Calu3 (cell line): ENCODE results near the gene SGO2. TPM values are rescaled to one million over a fixed set of nuclear protein-coding genes. Genes with fewer than 3 reads are reported as not detected.

ENCODE experiments used
- BruUV-seq: library from RNA; stranded (reverse); fragments of 400-500 nt; replicated peaks from 2 replicates; lab custom pipeline; 2021; lab: Mats Ljungman, UMichigan
- CTCF ChIA-PET: fragments of 300-600 bp; sonication (Branson Sonifier 250); formaldehyde crosslinking; loops from one replicate; lab custom pipeline; 2022; ENCODE audit warnings: antibody characterized with exemption; lab: Charles Lee
- DNase-seq: peaks from one replicate; pipeline ENCODE4 v3.0.0; 2022
- H3K27ac Mint-ChIP-seq: one replicate; pipeline ENCODE4 v1.8.0; 2022; ENCODE audit warnings: mixed read lengths; ENCODE audit not compliant: unreplicated experiment
- H3K27me3 Mint-ChIP-seq: one replicate; pipeline ENCODE4 v1.8.0; 2022; ENCODE audit warnings: mixed read lengths; ENCODE audit not compliant: unreplicated experiment
- H3K36me3 Mint-ChIP-seq: one replicate; pipeline ENCODE4 v1.8.0; 2022; ENCODE audit warnings: mild to moderate bottlenecking, moderate library complexity, mixed read lengths; ENCODE audit not compliant: insufficient read depth, unreplicated experiment
- H3K4me1 Mint-ChIP-seq: one replicate; pipeline ENCODE4 v1.8.0; 2022; ENCODE audit warnings: mild to moderate bottlenecking, low read depth, mixed read lengths; ENCODE audit not compliant: unreplicated experiment
- H3K4me3 Mint-ChIP-seq: one replicate; pipeline ENCODE4 v1.8.0; 2022; ENCODE audit warnings: mild to moderate bottlenecking, low read depth, moderate library complexity, mixed read lengths; ENCODE audit not compliant: unreplicated experiment
- H3K9me3 Mint-ChIP-seq: one replicate; pipeline ENCODE4 v1.8.0; 2022; ENCODE audit warnings: low read depth, mixed read lengths; ENCODE audit not compliant: unreplicated experiment
- intact Hi-C: fragments of 100-400 bp; cut with micrococcal nuclease; formaldehyde crosslinking; loops from one replicate; pipeline ENCODE4 v1.10.0; 2022; ENCODE audit not compliant: unreplicated experiment
- total RNA-seq: library from RNA; stranded (reverse); gene quantifications from 2 replicates; pipeline ENCODE4 v1.2.3, GENCODE V29; 2022
- TF ChIP-seq, protein P1 (sequence below): fragments of 200-600 bp; IDR thresholded peaks from one replicate; pipeline ENCODE4 v1.8.0; 2022; ENCODE audit warnings: antibody characterized with exemption; ENCODE audit not compliant: unreplicated experiment

The SGO2 gene
- total RNA-seq, 1 experiment from 2014 or later: 22.9 TPM

DNA sequence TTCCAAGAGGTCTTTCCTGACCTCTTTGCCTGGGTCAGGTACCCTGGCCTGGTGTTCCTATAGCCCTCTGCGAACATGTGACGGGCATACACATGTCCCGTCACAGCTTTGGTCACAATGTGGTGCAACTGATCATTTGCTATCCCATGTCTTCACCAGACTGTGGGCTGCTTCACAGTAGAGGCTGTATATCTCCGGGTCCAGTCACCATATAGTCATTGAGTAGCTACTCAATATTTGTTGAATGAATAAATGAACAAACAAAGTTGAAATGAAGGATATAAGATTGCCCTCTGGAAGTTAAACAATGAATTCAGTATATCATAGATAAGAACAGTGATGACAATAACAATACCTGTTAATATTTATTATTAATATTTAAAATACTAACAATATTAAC lies 76.6 kb downstream of the SGO2 start:
- TF ChIP-seq, protein P1, sequence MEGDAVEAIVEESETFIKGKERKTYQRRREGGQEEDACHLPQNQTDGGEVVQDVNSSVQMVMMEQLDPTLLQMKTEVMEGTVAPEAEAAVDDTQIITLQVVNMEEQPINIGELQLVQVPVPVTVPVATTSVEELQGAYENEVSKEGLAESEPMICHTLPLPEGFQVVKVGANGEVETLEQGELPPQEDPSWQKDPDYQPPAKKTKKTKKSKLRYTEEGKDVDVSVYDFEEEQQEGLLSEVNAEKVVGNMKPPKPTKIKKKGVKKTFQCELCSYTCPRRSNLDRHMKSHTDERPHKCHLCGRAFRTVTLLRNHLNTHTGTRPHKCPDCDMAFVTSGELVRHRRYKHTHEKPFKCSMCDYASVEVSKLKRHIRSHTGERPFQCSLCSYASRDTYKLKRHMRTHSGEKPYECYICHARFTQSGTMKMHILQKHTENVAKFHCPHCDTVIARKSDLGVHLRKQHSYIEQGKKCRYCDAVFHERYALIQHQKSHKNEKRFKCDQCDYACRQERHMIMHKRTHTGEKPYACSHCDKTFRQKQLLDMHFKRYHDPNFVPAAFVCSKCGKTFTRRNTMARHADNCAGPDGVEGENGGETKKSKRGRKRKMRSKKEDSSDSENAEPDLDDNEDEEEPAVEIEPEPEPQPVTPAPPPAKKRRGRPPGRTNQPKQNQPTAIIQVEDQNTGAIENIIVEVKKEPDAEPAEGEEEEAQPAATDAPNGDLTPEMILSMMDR: no peak
- peaks cover 3% of the 10 kb centered on the region for H3K9me3 Mint-ChIP-seq
- H3K4me3 Mint-ChIP-seq: no peak overlapping the region
- peaks cover 25% of the 10 kb centered on the region for H3K4me1 Mint-ChIP-seq
- no peaks in the 10 kb centered on the region for H3K27me3 Mint-ChIP-seq
- DNase-seq: no peak
- no TSS peak for BruUV-seq
- H3K27ac Mint-ChIP-seq: no peak overlapping the region
- CTCF ChIA-PET: no interaction called here
- intact Hi-C loops: no loop called here
- no peaks in the 10 kb centered on the region for H3K36me3 Mint-ChIP-seq

DNA sequence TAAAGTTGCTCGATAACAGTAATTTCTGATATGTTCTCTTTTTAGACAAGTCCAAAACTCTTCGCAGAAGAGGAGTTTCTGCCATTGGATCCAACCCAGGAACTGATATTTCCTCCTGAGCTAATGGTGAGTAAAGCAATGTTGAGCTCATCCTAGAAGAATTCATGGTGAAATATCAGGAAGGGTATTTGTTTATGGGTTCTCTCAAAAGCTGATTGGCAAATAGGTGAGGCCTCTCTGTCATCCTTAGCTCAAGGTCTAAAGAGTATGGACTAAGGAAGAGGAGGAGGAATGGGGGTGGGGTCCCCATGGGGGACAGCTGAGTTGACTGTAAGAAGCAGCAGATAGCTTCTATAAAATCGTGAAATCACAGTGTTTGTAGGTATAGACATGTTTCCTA lies 78.0 kb downstream of the SGO2 start:
- no TSS peak for BruUV-seq
- TF ChIP-seq, protein P1: no peak
- no peak overlapping the region for H3K27ac Mint-ChIP-seq
- no peak overlapping the region for H3K4me3 Mint-ChIP-seq
- no peak for DNase-seq
- intact Hi-C loops: no loop called here
- H3K36me3 Mint-ChIP-seq: no peaks in the 10 kb centered on the region
- H3K27me3 Mint-ChIP-seq: no peaks in the 10 kb centered on the region
- H3K4me1 Mint-ChIP-seq: peaks cover 23% of the 10 kb centered on the region
- H3K9me3 Mint-ChIP-seq: peaks cover 7% of the 10 kb centered on the region
- CTCF ChIA-PET: no interaction called here

DNA sequence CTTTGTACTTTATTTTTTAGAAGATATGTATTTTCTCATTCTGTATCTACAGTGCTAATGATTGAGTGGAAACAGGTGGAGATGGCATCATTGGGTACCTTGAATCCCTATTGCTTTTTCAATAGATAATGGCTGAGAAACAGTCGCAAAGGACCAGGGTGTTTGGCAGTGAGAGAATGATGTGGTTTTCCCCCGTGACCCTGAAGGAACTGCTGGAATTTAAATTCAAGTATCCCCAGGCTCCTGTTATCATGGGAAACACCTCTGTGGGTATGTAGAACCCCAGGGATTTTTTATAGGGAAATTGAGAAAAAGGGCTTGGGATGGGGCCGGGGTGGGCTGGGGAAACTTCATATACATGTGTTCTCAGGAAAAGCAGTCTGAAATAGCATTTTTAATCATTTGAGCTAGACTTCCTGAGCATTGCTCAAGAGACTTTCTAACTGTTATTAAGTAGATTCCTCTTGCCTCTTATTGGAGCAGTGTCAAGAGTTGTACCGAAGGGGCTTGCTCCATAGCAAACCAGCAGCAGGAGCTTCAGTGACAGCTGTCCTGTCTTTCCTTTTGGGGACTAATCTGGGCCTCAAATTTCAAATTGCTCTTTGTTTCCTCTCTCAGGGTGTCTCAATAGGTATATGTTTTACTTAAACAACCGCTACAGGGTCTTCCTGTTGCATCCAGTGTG lies 78.7 kb downstream of the SGO2 start:
- DNase-seq: no peak
- intact Hi-C loops: no loop called here
- Mint-ChIP-seq H3K9me3 (peaks cover 7% of the 10 kb centered on the region), H3K27ac (no peak overlapping the region), H3K4me1 (peaks cover 23% of the 10 kb centered on the region), H3K27me3 (no peaks in the 10 kb centered on the region), H3K4me3 (no peak overlapping the region), H3K36me3 (no peaks in the 10 kb centered on the region)
- TF ChIP-seq, protein P1: no peak
- BruUV-seq: no TSS peak
- CTCF ChIA-PET: no interaction called here

DNA sequence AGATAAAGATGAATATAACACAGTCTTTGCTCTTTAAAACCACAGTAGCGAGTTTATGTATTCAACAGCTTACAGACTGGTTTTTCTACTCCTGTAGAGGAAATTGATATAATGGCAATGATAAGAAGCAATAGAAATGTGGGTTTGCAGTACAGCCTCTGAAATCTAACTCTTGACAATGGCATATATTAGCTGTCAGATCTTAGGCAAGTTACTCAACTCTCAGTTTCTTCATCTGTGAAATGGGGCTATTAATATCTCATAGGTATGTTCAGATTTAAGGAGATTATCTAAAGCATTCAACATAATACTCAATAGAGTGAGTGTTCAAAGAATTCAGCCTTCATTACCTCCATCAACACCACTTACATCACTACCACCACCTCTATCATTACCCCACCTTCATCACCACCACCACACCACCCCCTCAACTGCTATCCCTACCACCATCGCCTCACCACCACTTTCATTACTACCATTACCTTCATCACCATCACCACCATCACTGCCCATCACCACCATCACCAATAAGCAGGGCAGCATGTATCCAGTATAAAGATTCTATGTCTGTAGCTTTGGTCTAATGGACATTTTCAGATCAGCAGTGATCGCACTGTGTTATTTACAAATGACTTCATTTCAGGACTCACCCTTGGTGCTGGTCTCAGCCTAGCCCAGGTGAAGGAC lies 82.5 kb downstream of the SGO2 start:
- Mint-ChIP-seq H3K9me3 (peaks cover 7% of the 10 kb centered on the region), H3K4me3 (no peak overlapping the region), H3K27ac (no peak overlapping the region), H3K36me3 (no peaks in the 10 kb centered on the region), H3K27me3 (no peaks in the 10 kb centered on the region), H3K4me1 (peaks cover 9% of the 10 kb centered on the region)
- no TSS peak for BruUV-seq
- TF ChIP-seq, protein P1: no peak
- no peak for DNase-seq
- intact Hi-C loops: no loop called here
- CTCF ChIA-PET: no interaction called here
